ENCODE data around the gene TMEM18. TPM values are rescaled to one million over a fixed set of nuclear protein-coding genes. Genes with fewer than 3 reads are reported as not detected.

The TMEM18 gene
- total and polyA plus RNA-seq, 2 of the 4 experiments (the other 2 are of a cell fraction), result 15.2 to 30.2 TPM

DNA sequence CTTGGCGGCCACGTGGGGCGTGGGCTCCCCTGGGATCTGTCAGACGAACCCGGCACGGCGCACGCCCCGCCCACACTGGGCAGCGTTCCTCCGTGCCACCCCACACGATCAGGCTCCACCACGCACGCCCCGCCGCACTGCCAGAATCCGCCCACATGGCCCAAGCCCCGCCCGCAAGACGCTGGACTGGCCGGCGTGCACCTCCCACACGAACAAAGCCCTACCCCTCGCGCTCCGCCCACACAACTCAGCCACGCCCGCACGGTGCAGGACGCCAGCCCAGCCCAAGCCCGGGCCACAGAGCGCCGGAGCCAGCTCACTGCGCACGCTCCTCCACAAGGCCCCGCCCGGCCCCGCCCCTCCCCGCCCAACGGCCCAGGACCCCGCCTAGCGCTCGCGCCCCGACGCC lies 555 bp downstream of the TMEM18 start:
- ChIA-PET POLR2A (ENCODE audit: unreplicated experiment) (interaction anchor here (0.6 kb wide), 1 partner anchor 103 kb away, joined by 3 read pairs; no protein-coding TSS in a partner anchor), CTCF (interaction anchor here (1.0 kb wide), 1 partner anchor 9 kb away, joined by 3 read pairs; no protein-coding TSS in a partner anchor)
- peaks cover 15% of the 10 kb centered on the region for H3K9me1 ChIP-seq (ENCODE audit: insufficient read depth, low read length)
- H2BK5ac ChIP-seq (ENCODE audit: low read depth, low read length, poor library complexity, severe bottlenecking), result peak overlapping the region; percentile 94
- no peaks in the 10 kb centered on the region for H3K9me3 ChIP-seq (ENCODE audit: control insufficient read depth, insufficient read depth, low read length)
- peak overlapping the region; percentile 95 for H2AFZ ChIP-seq (replicated peaks; ENCODE audit: low read length, poor library complexity)
- peak overlapping the region; percentile 85 for H2AK5ac ChIP-seq (ENCODE audit: low read depth, low read length)
- H3K4me1 ChIP-seq (ENCODE audit: control insufficient read depth, insufficient read depth, low read length), result peaks cover 19% of the 10 kb centered on the region
- H2AK9ac ChIP-seq (replicated peaks; ENCODE audit: low read depth, low read length, poor library complexity), result peak overlapping the region; percentile 94
- peak overlapping the region; percentile 90 for H3K14ac ChIP-seq (replicated peaks; ENCODE audit: low read depth, low read length)
- no peaks in the 10 kb centered on the region for H3K27me3 ChIP-seq (ENCODE audit: control insufficient read depth, insufficient read depth, low read length)
- H3K79me1 ChIP-seq (ENCODE audit: low read depth in 1 of 2, low read length in 2 of 2), result peaks cover 14 to 34% of the 10 kb centered on the region in 2 experiments; a peak in 3 of 4 replicates
- H4K8ac ChIP-seq (ENCODE audit: low read depth in 2 of 2, low read length in 2 of 2), result peak overlapping the region in 1 of 2 experiments; percentile 78
- 0 out of 2 replicates have a peak overlapping the region, but pooled peaks have one; percentile 89 for H3K23ac ChIP-seq (ENCODE audit: low read depth, low read length)
- peak overlapping the region; percentile 92 for H3K4ac ChIP-seq (ENCODE audit: low read depth, low read length)
- TF ChIP-seq, protein P1, sequence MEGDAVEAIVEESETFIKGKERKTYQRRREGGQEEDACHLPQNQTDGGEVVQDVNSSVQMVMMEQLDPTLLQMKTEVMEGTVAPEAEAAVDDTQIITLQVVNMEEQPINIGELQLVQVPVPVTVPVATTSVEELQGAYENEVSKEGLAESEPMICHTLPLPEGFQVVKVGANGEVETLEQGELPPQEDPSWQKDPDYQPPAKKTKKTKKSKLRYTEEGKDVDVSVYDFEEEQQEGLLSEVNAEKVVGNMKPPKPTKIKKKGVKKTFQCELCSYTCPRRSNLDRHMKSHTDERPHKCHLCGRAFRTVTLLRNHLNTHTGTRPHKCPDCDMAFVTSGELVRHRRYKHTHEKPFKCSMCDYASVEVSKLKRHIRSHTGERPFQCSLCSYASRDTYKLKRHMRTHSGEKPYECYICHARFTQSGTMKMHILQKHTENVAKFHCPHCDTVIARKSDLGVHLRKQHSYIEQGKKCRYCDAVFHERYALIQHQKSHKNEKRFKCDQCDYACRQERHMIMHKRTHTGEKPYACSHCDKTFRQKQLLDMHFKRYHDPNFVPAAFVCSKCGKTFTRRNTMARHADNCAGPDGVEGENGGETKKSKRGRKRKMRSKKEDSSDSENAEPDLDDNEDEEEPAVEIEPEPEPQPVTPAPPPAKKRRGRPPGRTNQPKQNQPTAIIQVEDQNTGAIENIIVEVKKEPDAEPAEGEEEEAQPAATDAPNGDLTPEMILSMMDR (conservative IDR thresholded peaks at IDR 0.05; ENCODE audit: low read depth, low read length), result no peak
- TF ChIP-seq RFX5 (IDR thresholded peaks at IDR 0.05; ENCODE audit: low read depth, low read length) (no peak), BHLHE40 (IDR thresholded peaks at IDR 0.05; ENCODE audit: low read depth, low read length) (peak; percentile 76), SMC3 (IDR thresholded peaks at IDR 0.05; ENCODE audit: low read depth, low read length) (no peak), MAZ (IDR thresholded peaks at IDR 0.05; ENCODE audit: borderline replicate concordance, low read depth, low read length) (no peak), CEBPB (IDR thresholded peaks at IDR 0.05; ENCODE audit: low read depth, low read length) (no peak), CHD1 (IDR thresholded peaks at IDR 0.05; ENCODE audit: low read depth, low read length) (no peak), NFE2L2 (IDR thresholded peaks at IDR 0.05; ENCODE audit: low read depth, low read length) (no peak), POLR2A (IDR thresholded peaks at IDR 0.05; ENCODE audit: low read depth, low read length) (no peak), MXI1 (IDR thresholded peaks at IDR 0.05; ENCODE audit: borderline replicate concordance, low read depth, low read length) (peak; percentile 99)
- TF ChIP-seq, protein P2, sequence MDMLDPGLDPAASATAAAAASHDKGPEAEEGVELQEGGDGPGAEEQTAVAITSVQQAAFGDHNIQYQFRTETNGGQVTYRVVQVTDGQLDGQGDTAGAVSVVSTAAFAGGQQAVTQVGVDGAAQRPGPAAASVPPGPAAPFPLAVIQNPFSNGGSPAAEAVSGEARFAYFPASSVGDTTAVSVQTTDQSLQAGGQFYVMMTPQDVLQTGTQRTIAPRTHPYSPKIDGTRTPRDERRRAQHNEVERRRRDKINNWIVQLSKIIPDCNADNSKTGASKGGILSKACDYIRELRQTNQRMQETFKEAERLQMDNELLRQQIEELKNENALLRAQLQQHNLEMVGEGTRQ (IDR thresholded peaks at IDR 0.05; ENCODE audit: low read depth, low read length), result peak; percentile 77
- H4K20me1 ChIP-seq (ENCODE audit: insufficient read depth, low read length), result no peaks in the 10 kb centered on the region; the same call in 1 of the 2 replicates
- DNase-seq (peak; percentile 98), ATAC-seq (ENCODE audit: low read depth) (peak; percentile 90)
- dilution Hi-C loops (cut with HindIII; ENCODE audit: low sequenced_read_pairs, unreplicated experiment), result no loop called here
- peak overlapping the region; percentile 83 for H3K56ac ChIP-seq (ENCODE audit: extremely low read depth, insufficient read depth, low read length)
- peak overlapping the region; percentile 73 for H3K27ac ChIP-seq (ENCODE audit: insufficient read depth, low read length)
- WGBS, 2 experiments (ENCODE audit: extremely low coverage in 2 of 2, insufficient read length in 1 of 2), result 0% methylated on average over 4 of the region's 46 CpGs; no CpG with 5 or more reads in 1 of the 2 experiments
- H4K5ac ChIP-seq (ENCODE audit: low read depth, low read length), result no peak overlapping the region
- intact Hi-C loops (cut with micrococcal nuclease), result loop anchor here (1.0 to 5.0 kb wide), 6 partner anchors 64 to 1140 kb away; partner anchors contain the start of genes ACP1, PXDN, SH3YL1 and SNTG2
- H2BK20ac ChIP-seq (ENCODE audit: low read depth, low read length), result no peak overlapping the region
- H2BK15ac ChIP-seq (ENCODE audit: low read depth, low read length), result no peak overlapping the region
- peak overlapping the region; percentile 59 for H3K18ac ChIP-seq (ENCODE audit: low read depth, low read length)
- H3K36me3 ChIP-seq (ENCODE audit: control insufficient read depth, insufficient read depth, low read length), result 0 out of 2 replicates have a peak, but pooled peaks cover 2% of the 10 kb centered on the region
- H3K4me2 ChIP-seq (ENCODE audit: low read depth, low read length), result peak overlapping the region; percentile 97
- H4K91ac ChIP-seq (ENCODE audit: insufficient read depth, low read depth, low read length), result peak overlapping the region; percentile 94
- H3K4me3 ChIP-seq (ENCODE audit: insufficient read depth, low read depth, low read length), result peak overlapping the region; percentile 70
- peak overlapping the region; percentile 75 for H3K9ac ChIP-seq (ENCODE audit: low read depth, low read length)
- 0 out of 2 replicates have a peak overlapping the region, but pooled peaks have one; percentile 57 for H2BK120ac ChIP-seq (ENCODE audit: low read depth, low read length)
- in situ Hi-C loops (cut with MboI; ENCODE audit: low sequenced_read_pairs), result loop anchor here (10.0 kb wide), 1 partner anchor 1138 kb away; no protein-coding TSS in a partner anchor
- no TSS peak for BruUV-seq (replicated peaks)

All from IMR-90 (cell line).